Measurements from ENCODE around the gene C1QTNF2. TPM values are rescaled to one million over a fixed set of nuclear protein-coding genes. Genes with fewer than 3 reads are reported as not detected.
A peak's percentile ranks its signal among the peaks of the same experiment; 100 is the strongest.

Gene C1QTNF2
- polyA plus RNA-seq (0.03 to 0.07 TPM (median 0.05 TPM) in 3 replicates), polyA minus RNA-seq (0.33 TPM in 1 of 3 replicates, not detected in the others)
- not detected for polyA plus RNA-seq (2011; ENCODE audit: low read depth)
- not detected in 2 replicates for polyA plus RNA-seq (2011; cell fraction: cytosol; rRNA removed)
- polyA plus RNA-seq (2011; cell fraction: nucleus; rRNA removed), result 0.05 TPM in 1 of 2 replicates, not detected in the other
- 0.07 TPM in 1 of 2 replicates, not detected in the other for polyA plus RNA-seq (2012; ENCODE audit: low replicate concordance)
- polyA minus RNA-seq (2011; cell fraction: cytosol; rRNA and poly(A)+ RNA removed), result not detected
- not detected in 2 replicates for polyA minus RNA-seq (2011; cell fraction: nucleus; rRNA and poly(A)+ RNA removed)

DNA sequence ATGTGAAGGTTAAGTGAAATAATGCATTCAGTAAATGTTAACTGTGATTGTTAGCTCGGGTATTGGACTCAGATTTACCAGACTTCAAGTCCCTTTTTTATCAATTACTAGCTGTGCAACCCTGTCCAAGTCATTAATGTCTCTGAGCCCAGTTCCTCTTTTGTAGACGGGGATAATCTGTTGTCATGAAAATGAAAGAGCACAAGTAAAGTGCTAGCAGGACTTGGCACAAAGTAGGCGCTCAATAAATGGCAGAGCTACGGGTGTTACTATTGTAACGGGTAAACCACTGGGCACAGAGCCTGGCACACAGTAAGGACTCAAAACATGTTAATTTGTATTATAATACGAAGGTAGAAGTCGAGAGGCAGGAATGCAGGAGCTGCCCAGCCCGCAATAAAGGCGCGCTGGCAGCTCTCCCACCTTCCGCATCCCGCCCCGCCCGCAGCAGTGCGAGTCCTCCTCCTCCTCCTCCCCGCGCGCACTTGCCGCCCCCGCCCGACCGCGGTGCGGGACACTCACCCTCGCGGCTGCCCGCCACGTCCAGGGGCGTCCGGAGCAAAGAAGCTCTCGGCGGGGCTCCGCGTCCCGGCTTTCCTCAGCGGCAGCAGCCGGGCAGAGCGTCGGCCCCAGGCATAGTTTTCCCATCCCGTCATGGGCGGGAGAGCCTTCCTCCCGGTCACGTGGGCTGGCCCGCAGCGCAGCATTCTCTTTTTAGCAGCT is at the start of gene C1QTNF2:
C1QTNF2 (minus strand) TSS at position 637 of the 723 bp plus-strand sequence. CDS start 15,615 bp downstream, outside the sequence.
- Histone ChIP-seq H3K9me3 (ENCODE audit: control insufficient read depth, low read depth, low read length) (no peaks in the 10 kb centered on the region), H2AFZ (ENCODE audit: control insufficient read depth, low read length) (peak within 1 kb of the TSS; percentile 69), H3K4me3 (ENCODE audit: control insufficient read depth in 2 of 3, extremely low read depth in 1 of 3, insufficient read depth in 2 of 3, low read depth in 1 of 3, low read length in 3 of 3) (peak within 1 kb of the TSS; percentile 41 to 70 (median 61)), H3K9me1 (ENCODE audit: control insufficient read depth, extremely low read depth, insufficient read depth, low read length) (no peaks in the 10 kb centered on the region), H3K27ac (ENCODE audit: control insufficient read depth, insufficient read depth, low read length) (no peak within 1 kb of the TSS), H4K20me1 (ENCODE audit: control insufficient read depth, extremely low read depth, insufficient read depth, low read length) (no peaks in the 10 kb centered on the region), H3K4me1 (ENCODE audit: control insufficient read depth, extremely low read depth, insufficient read depth, low read length) (peaks cover 8% of the 10 kb centered on the region), H3K9ac (ENCODE audit: control insufficient read depth, extremely low read depth, insufficient read depth, low read length) (peak within 1 kb of the TSS; percentile 12), H3K79me2 (ENCODE audit: control insufficient read depth, insufficient read depth, low read length) (no peaks in the 10 kb centered on the region), H3K36me3 (ENCODE audit: control insufficient read depth in 2 of 2, extremely low read depth in 1 of 2, insufficient read depth in 2 of 2, low read length in 2 of 2) (no peaks in the 10 kb centered on the region), H3K4me2 (ENCODE audit: control insufficient read depth, extremely low read depth, insufficient read depth, low read depth, low read length) (peak within 1 kb of the TSS; percentile 91), H3K27me3 (ENCODE audit: control insufficient read depth, extremely low read depth, insufficient read depth, low read length) (peaks cover 14% of the 10 kb centered on the region)
- DNase-seq (ENCODE audit: low read depth, low spot score), result no peak
- TF ChIP-seq EZH2 (IDR thresholded peaks at IDR 0.05; ENCODE audit: low read length) (no peak), CTCF (optimal IDR thresholded peaks at IDR 0.05 in 1 of 3, IDR thresholded peaks at IDR 0.05 in 1 of 3, conservative IDR thresholded peaks at IDR 0.05 in 1 of 3; ENCODE audit: extremely low read depth in 1 of 3, insufficient read depth in 2 of 3, low read length in 3 of 3) (no peak)
- FAIRE-seq, result no peak
- dilution Hi-C loops (cut with MboI; ENCODE audit: extremely low pct_ligation_motif_present, low sequenced_read_pairs), result no loop called here

GRCh38 chr5:160420331-160420610 is 49.8 kb upstream of the C1QTNF2 start:
- Histone ChIP-seq H3K36me3 (ENCODE audit: control insufficient read depth in 2 of 2, extremely low read depth in 1 of 2, insufficient read depth in 2 of 2, low read length in 2 of 2) (peaks cover 2 to 16% of the 10 kb centered on the region in 2 experiments), H3K9me3 (ENCODE audit: control insufficient read depth, low read depth, low read length) (no peaks in the 10 kb centered on the region), H3K4me2 (ENCODE audit: control insufficient read depth, extremely low read depth, insufficient read depth, low read depth, low read length) (no peak overlapping the region), H3K27ac (ENCODE audit: control insufficient read depth, insufficient read depth, low read length) (peak overlapping the region; percentile 18), H3K4me3 (ENCODE audit: control insufficient read depth in 2 of 3, extremely low read depth in 1 of 3, insufficient read depth in 2 of 3, low read depth in 1 of 3, low read length in 3 of 3) (no peak overlapping the region), H2AFZ (ENCODE audit: control insufficient read depth, low read length) (peak overlapping the region; percentile 91), H3K79me2 (ENCODE audit: control insufficient read depth, insufficient read depth, low read length) (peaks cover 56% of the 10 kb centered on the region), H3K9me1 (ENCODE audit: control insufficient read depth, extremely low read depth, insufficient read depth, low read length) (no peaks in the 10 kb centered on the region), H3K27me3 (ENCODE audit: control insufficient read depth, extremely low read depth, insufficient read depth, low read length) (no peaks in the 10 kb centered on the region), H4K20me1 (ENCODE audit: control insufficient read depth, extremely low read depth, insufficient read depth, low read length) (no peaks in the 10 kb centered on the region), H3K4me1 (ENCODE audit: control insufficient read depth, extremely low read depth, insufficient read depth, low read length) (peaks cover 42% of the 10 kb centered on the region), H3K9ac (ENCODE audit: control insufficient read depth, extremely low read depth, insufficient read depth, low read length) (no peak overlapping the region)
- TF ChIP-seq CTCF (optimal IDR thresholded peaks at IDR 0.05 in 1 of 3, IDR thresholded peaks at IDR 0.05 in 1 of 3, conservative IDR thresholded peaks at IDR 0.05 in 1 of 3; ENCODE audit: extremely low read depth in 1 of 3, insufficient read depth in 2 of 3, low read length in 3 of 3) (no peak), EZH2 (IDR thresholded peaks at IDR 0.05; ENCODE audit: low read length) (no peak)
- DNase-seq (ENCODE audit: low read depth, low spot score) (no peak), FAIRE-seq (no peak)
- dilution Hi-C loops (cut with MboI; ENCODE audit: extremely low pct_ligation_motif_present, low sequenced_read_pairs), result no loop called here
